Endothelial cell of umbilical vein (primary cell): ENCODE results near the gene DNAJC27. TPM values are rescaled to one million over a fixed set of nuclear protein-coding genes. Genes with fewer than 3 reads are reported as not detected.

ENCODE experiments used
- BruUV-seq: library from RNA; stranded (reverse); fragments of 400-500 nt; replicated peaks from 2 replicates; lab custom pipeline; 2021; lab: Mats Ljungman, UMichigan
- CTCF ChIA-PET: fragments of 300-600, 350-600 bp; sonication (Branson Sonifier 250); formaldehyde crosslinking; loops from one replicate; lab custom pipeline; 2021; ENCODE audit warnings: antibody characterized with exemption, inconsistent platforms; lab: Charles Lee
- POLR2A ChIA-PET: fragments of 300-600, 350-600 bp; sonication (Branson Sonifier 250); formaldehyde crosslinking; loops from one replicate; lab custom pipeline; 2021; ENCODE audit warnings: antibody characterized with exemption, inconsistent platforms; lab: Charles Lee
- DNase-seq: peaks from one replicate; pipeline ENCODE4 v3.0.0-alpha.2; 2011; ENCODE audit warnings: low read depth, low spot score
- FAIRE-seq: peaks from 2 replicates; lab custom pipeline; 2011; peaks lifted over from hg19 to GRCh38; lab: Jason Lieb, UNC
- H2AFZ ChIP-seq: 2 replicates; pipeline ENCODE4 v1.6.0; 2012; ENCODE audit warnings: low read depth, low read length, control low read depth, inconsistent platforms
- H3K27ac ChIP-seq: 2 replicates; pipeline ENCODE4 v1.5.1; 2011; ENCODE audit warnings: low read depth, mild to moderate bottlenecking, control low read depth, low read length, moderate library complexity; ENCODE audit not compliant: insufficient read depth
- H3K27me3 ChIP-seq, 2 experiments: 2 replicates each; pipeline versions ENCODE4 v1.6.0 to v1.6.1; 2011; ENCODE audit warnings: low read length in 2 of 2, mixed read lengths in 1 of 2; ENCODE audit not compliant: control insufficient read depth in 2 of 2, insufficient read depth in 2 of 2
- H3K36me3 ChIP-seq, 2 experiments: 2 replicates in 1 of 2; 3 replicates in 1 of 2; pipeline ENCODE4 v1.5.1; 2011; ENCODE audit warnings: low read length in 2 of 2, mild to moderate bottlenecking in 1 of 2, moderate library complexity in 1 of 2; ENCODE audit not compliant: control insufficient read depth in 2 of 2, insufficient read depth in 2 of 2; ENCODE audit errors: extremely low read depth in 1 of 2
- H3K4me1 ChIP-seq: 3 replicates; pipeline ENCODE4 v1.5.1; 2011; ENCODE audit warnings: mild to moderate bottlenecking, low read length; ENCODE audit not compliant: control insufficient read depth, insufficient read depth; ENCODE audit errors: extremely low read depth
- H3K4me2 ChIP-seq: 2 replicates; pipeline ENCODE4 v1.6.1; 2011; ENCODE audit warnings: low read length, control low read depth, mixed read lengths; ENCODE audit not compliant: insufficient read depth
- H3K4me3 ChIP-seq, 3 experiments: fragments of 200-600 bp in 1 of 3; sonication (generic), shearing (Covaris generic) in 1 of 3; replicated peaks in 1 of 3; 2 replicates each; pipeline ENCODE4 v1.5.1; 2011 to 2016; ENCODE audit warnings: control low read depth in 3 of 3, low read length in 3 of 3, mild to moderate bottlenecking in 2 of 3, inconsistent platforms in 1 of 3, low read depth in 1 of 3, moderate library complexity in 1 of 3; ENCODE audit not compliant: insufficient read depth in 1 of 3
- H3K79me2 ChIP-seq: 2 replicates; pipeline ENCODE4 v1.6.0; 2012; ENCODE audit warnings: low read length, inconsistent platforms; ENCODE audit not compliant: control insufficient read depth, insufficient read depth
- H3K9ac ChIP-seq: replicated peaks from 2 replicates; pipeline ENCODE3; 2011; ENCODE audit warnings: low read length, control low read depth; ENCODE audit not compliant: insufficient read depth; ENCODE audit errors: extremely low read depth
- H3K9me1 ChIP-seq: replicated peaks from 3 replicates; pipeline ENCODE4 v1.6.0; 2011; ENCODE audit warnings: mild to moderate bottlenecking, low read length; ENCODE audit not compliant: control insufficient read depth, insufficient read depth; ENCODE audit errors: extremely low read depth
- H3K9me3 ChIP-seq: replicated peaks from 2 replicates; pipeline ENCODE4 v1.5.1; 2012; ENCODE audit warnings: low read length, inconsistent platforms; ENCODE audit not compliant: control insufficient read depth, insufficient read depth
- H4K20me1 ChIP-seq: replicated peaks from 2 replicates; pipeline ENCODE3; 2011; ENCODE audit warnings: mild to moderate bottlenecking, low read length; ENCODE audit not compliant: control insufficient read depth, insufficient read depth; ENCODE audit errors: extremely low read depth
- CTCF ChIP-seq, 2 donors: IDR thresholded peaks; 1 replicate in 1 of 2; 2 replicates in 1 of 2; pipeline ENCODE4 v1.5.1; 2011; ENCODE audit warnings: low read length in 2 of 2, mild to moderate bottlenecking in 2 of 2, moderate library complexity in 2 of 2, control low read depth in 1 of 2, inconsistent platforms in 1 of 2, low read depth in 1 of 2; ENCODE audit not compliant: insufficient read depth in 1 of 2; ENCODE audit errors: extremely low read depth in 1 of 2
- EZH2 ChIP-seq: IDR thresholded peaks from 2 replicates; pipeline ENCODE4 v1.6.1; 2012; ENCODE audit warnings: borderline replicate concordance, low read depth, mild to moderate bottlenecking, moderate library complexity, low read length, inconsistent platforms; ENCODE audit not compliant: severe bottlenecking
- FOS ChIP-seq: IDR thresholded peaks from 2 replicates; pipeline ENCODE4 v1.6.1; 2011; ENCODE audit warnings: mild to moderate bottlenecking, low read length, moderate library complexity, borderline replicate concordance; ENCODE audit not compliant: insufficient read depth
- GATA2 ChIP-seq: IDR thresholded peaks from 2 replicates; pipeline ENCODE4 v1.7.0; 2011; ENCODE audit warnings: low read depth, mild to moderate bottlenecking, moderate library complexity, mixed read lengths, low read length; ENCODE audit not compliant: insufficient read length, insufficient read depth
- JUN ChIP-seq: IDR thresholded peaks from 2 replicates; pipeline ENCODE4 v1.6.1; 2011; ENCODE audit warnings: borderline replicate concordance, low read depth; ENCODE audit not compliant: insufficient read length, insufficient read depth
- MYC ChIP-seq: IDR thresholded peaks from one replicate; pipeline ENCODE4 v1.6.1; 2011; ENCODE audit warnings: mild to moderate bottlenecking, low read depth, low read length
- POLR2A ChIP-seq: IDR thresholded peaks from 2 replicates; pipeline ENCODE4 v1.6.1; 2012; ENCODE audit warnings: low read depth, mild to moderate bottlenecking, control low read depth, low read length
- POLR2AphosphoS5 ChIP-seq: IDR thresholded peaks from 2 replicates; pipeline ENCODE4 v1.6.1; 2012; ENCODE audit warnings: low read depth, mild to moderate bottlenecking, control low read depth, low read length, moderate library complexity; ENCODE audit not compliant: insufficient read depth
- dilution Hi-C: fragments of 300-500 bp; cut with MboI; formaldehyde crosslinking; loops from one replicate; pipeline ENCODE4 v1.15.0; 2019; ENCODE audit warnings: low sequenced_read_pairs; ENCODE audit not compliant: extremely low pct_ligation_motif_present
- intact Hi-C: fragments of 100-400 bp; cut with micrococcal nuclease; formaldehyde crosslinking; loops from one replicate; pipeline ENCODE4 v1.10.0; 2022
- polyA plus RNA-seq, 4 experiments: library from polyadenylated mRNA; depleted of rRNA in 3 of 4; stranded (reverse) in 3 of 4; unstranded in 1 of 4; fragments of >200 nt; gene quantifications; 2 replicates each; pipeline versions ENCODE4 v1.2.1 to v1.2.3, GENCODE V29; 2011 to 2012; ENCODE audit warnings: missing spikeins in 1 of 4
- total RNA-seq: library from RNA; stranded (reverse); gene quantifications from 2 replicates; pipeline ENCODE4 v1.2.3, GENCODE V29; 2021
- TF ChIP-seq, protein P1 (sequence below): IDR thresholded peaks from 2 replicates; pipeline ENCODE4 v1.6.1; 2011; ENCODE audit not compliant: insufficient read depth, insufficient read length

DNAJC27 gene
- total and polyA plus RNA-seq, 2 donors (not counting 3 experiments of a cell fraction or from before 2014, with no cell fraction given), result 1.3 to 3.2 TPM

DNA sequence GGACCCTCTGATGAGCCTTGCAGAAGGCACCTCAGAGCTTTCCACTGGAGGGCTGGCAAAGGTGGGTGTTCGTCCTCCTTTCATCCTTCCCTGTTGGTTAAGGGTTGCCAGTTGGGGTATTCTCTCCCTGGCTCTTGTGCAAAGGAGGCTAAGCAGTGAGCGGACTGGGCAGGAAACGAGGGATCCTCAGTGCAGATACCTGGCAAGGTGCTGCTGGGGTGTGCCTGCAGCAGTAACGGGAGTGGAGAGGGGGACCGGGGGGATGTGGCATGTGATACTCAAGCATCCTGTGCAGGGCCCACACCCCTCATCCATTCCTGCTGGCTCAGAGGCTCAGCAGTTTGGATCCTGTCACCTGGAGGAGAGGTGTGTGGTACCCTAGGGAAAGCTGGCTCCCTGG lies 47.5 kb downstream of the DNAJC27 start:
- H3K79me2 ChIP-seq, result no peaks in the 10 kb centered on the region
- H3K9me3 ChIP-seq, result no peaks in the 10 kb centered on the region
- DNase-seq (no peak), FAIRE-seq (no peak)
- H3K4me2 ChIP-seq, result no peak overlapping the region
- POLR2A ChIA-PET, result no interaction called here
- H3K9me1 ChIP-seq, result no peaks in the 10 kb centered on the region
- H3K9ac ChIP-seq, result no peak overlapping the region
- no peak for TF ChIP-seq GATA2
- no peak for TF ChIP-seq EZH2
- TF ChIP-seq FOS, result no peak
- no peak for TF ChIP-seq POLR2AphosphoS5
- no peak for TF ChIP-seq MYC
- TF ChIP-seq JUN, result no peak
- TF ChIP-seq POLR2A, result no peak
- TF ChIP-seq CTCF (IDR thresholded peaks at IDR 0.05; ENCODE audit: extremely low read depth in 1 of 2, insufficient read depth in 1 of 2, low read depth in 1 of 2, low read length in 2 of 2), result no peak
- TF ChIP-seq, protein P1, sequence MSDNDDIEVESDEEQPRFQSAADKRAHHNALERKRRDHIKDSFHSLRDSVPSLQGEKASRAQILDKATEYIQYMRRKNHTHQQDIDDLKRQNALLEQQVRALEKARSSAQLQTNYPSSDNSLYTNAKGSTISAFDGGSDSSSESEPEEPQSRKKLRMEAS, result no peak
- H3K36me3 ChIP-seq, result no peaks in the 10 kb centered on the region
- H3K4me3 ChIP-seq, result no peak overlapping the region
- dilution Hi-C loops (no loop called here), intact Hi-C loops (no loop called here)
- H3K27ac ChIP-seq, result no peak overlapping the region
- no peaks in the 10 kb centered on the region for H3K27me3 ChIP-seq
- no TSS peak for BruUV-seq
- H4K20me1 ChIP-seq, result no peaks in the 10 kb centered on the region
- peaks cover 7% of the 10 kb centered on the region for H3K4me1 ChIP-seq
- CTCF ChIA-PET, result interaction anchor here (1.0 to 1.1 kb wide), 2 partner anchors 12 to 51 kb away, joined by 3 to 4 read pairs; no protein-coding TSS in a partner anchor
- no peak overlapping the region for H2AFZ ChIP-seq
